GM11168 (cell line): ENCODE measurements around the gene CBARP.
"Not testable (repeated sequence)": the region's sequence is repeated elsewhere in the genome, so short reads cannot be mapped to it uniquely, and the experiment has no call there.

ENCODE experiments used
- in situ Hi-C: fragments of 300-500 bp; cut with MboI; formaldehyde crosslinking; loops from one replicate; pipeline ENCODE4 v1.12.0; 2022; ENCODE audit warnings: low sequenced_read_pairs; ENCODE audit not compliant: unreplicated experiment

The CBARP gene

DNA sequence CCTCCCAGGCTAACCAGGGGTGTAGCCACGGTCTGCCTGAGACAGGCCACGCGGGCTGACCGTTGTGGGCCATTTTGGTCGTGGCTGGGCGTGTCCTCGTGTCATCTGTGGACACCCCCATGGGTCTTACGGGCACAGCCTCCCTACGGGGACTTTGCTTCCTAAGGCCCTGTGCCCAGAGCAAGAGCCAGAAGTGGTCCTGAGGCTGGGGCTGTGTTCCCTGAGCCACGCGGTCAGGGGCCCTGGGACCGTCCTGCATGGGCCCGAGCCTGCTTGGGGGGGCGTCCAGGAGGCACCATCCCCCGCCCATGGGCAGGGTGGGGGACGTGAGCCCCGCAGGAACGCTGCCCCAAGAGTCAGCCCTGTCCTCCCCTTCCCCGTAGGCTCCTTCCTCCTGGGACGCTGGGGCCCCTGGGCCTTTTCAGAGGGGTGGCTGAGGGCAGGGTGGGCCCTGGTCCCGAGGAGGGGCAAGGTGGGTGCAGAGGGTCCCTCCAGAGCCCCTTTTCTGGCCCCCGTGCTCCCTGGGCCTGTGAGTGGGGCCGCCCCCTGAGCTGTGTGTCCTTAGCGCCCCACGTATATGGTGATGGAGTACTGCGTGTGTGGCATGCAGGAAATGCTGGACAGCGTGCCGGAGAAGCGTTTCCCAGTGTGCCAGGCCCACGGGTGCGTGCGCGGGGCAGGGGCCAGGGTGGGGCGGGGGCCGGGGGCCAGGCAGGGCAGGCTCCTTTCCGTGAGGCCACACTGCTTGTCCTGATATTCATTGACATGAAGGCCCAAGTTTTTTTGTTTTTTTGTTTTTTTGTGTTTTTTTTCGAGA lies 18.8 kb downstream of the CBARP start:
- in situ Hi-C loops: no loop called here

DNA sequence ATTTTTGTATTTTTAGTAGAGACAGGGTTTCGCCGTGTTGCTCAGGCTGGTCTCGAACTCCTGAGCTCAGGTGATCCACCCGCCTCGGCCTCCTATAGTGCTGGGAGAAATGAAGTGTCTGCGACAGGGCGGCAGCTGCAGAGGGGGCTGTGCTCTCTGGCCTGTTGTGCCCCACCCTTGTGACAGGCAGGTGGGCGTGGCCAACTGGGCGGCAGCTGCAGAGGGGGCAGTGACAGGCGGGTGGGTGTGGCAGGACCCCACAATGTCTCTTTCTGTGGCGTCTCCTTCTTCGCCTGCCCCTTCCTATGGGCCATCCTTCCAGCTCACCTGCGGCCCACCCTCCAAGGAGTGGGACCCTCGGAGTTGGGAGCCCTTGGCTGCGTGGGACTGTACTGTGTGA lies 20.4 kb downstream of the CBARP start:
- in situ Hi-C loops: no loop called here

DNA sequence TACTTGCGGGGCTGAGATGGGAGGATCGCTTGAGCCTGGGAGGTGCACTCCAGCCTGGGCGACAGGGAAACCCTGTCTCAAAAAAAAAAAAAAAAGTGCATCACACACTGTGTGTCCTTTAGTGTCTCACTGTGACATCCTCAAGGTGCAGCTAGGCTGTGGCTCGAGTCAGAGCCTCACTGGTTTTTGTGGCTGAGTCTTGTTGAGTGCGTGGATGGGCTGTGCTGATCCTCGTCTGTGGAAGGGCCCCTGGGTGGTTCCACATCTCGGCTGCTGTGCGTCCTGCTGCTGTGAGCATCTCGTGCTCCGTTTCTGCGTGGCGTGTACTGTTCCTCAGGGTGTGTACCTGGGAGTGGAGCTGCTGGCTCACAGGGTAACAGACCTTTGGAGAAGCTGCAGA lies 21.0 kb downstream of the CBARP start:
- in situ Hi-C loops: no loop called here

DNA sequence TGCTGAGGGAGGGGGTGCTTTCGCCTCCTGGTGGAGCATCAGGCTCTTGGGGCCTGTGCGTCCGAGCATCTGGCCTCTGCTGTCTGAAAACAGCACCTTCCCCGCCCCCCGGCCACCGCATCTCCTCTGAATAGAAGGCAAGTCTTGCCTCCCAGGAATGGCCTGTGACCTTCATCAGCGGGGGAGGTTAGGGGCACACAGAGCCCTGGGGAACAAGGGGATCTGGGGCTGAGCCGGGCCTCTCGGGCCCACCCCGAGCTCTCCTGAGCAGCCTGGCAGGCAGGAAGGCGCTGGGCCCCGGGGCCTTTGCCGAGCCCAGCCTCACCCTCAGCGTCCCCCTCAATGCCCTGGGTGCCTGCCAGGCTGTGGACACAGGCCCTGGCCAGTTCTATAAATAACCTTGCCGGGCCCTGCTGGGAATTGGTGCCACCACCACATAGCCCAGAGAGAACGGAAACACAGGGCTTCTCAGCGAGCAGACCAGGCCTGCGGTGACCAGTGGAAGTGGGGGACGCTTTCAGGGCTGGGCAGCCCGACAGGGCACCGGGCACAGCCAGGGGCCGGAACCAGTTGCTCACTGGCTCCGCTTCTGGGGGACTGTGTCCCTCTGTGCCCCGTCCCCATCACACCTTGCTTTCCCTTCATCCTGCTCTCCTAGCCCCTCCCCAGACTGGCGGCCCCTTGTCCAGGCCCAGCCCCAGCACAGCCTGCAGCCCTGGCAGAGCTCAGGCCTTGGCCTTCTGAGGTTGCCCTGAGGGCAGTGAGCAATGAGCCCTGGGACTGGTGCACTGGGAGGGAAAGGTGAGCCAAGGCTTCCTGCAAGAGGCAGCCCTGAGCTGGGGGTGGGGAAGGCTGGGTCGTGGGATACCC lies 22.7 kb downstream of the CBARP start:
- in situ Hi-C loops: no loop called here

DNA sequence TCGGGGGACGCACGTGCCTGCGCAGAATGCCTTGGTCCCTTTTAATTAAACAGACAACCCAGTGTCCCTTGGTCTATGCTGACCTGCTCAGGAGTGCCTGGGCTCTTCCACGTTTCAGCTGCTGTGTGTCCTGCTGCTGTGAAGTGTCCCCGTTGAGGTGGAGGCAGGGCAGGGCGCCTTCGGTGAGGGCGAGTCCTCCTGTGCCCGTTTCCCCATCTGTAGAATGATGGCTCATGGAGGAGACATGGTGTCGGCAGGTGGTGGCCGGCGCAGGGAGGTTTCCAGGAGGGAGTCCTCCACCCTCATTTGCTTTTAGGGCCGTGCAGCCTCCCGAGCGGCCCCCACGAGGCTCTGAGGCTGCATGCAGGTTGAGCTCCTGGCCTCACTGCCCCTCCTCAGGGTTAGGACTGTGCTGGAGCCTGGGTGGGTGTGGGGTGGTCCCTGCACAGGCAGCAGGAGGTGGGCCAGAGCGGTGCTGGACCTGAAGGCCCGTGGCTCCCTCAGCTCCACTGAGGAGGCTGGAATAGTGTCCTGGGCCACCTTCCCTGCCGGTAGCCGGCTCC lies 23.4 kb downstream of the CBARP start:
- in situ Hi-C loops: no loop called here

DNA sequence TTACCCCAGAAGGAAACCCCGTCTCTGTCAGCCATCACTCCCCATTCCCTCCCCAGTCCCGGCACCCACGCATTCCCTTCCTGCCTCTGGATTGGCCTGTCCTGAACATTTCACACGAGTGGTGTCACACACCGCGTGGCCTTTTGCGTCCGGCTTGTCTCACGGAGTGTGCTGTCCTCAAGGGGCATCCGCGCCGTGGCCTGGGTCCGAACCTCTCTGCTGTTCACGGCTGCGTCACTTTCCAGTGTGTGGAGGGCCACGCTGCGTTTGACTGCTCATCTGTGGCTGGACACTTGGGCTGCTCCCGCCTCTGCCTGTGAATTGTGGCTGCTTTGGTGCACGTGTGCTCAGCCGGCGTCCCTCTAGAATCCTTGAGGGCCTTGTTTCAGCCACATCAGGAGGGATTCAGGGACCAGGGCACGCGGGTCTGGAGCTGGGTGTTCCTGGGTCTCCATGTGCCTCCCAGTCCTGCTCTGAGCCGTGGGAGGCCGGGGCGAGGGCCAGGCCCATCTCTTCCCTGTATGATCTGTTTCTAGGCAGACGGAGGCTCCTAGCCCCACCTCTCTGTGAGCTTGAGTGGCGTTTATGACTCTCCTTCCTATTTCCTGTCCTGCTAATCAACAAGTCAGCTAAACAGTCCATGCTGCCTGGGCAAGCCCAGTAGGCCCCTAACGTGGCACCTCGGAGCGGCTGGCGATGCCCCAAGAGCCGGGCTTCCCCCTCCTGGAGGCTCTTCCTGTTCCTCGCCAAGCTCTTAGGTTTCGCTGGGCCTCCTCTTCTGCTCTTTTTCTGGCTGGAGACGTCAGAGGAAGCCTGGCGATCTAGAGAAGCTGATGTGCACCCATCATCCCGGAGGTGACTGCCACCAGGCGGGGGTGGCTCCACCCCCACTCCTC lies 24.2 kb downstream of the CBARP start:
- in situ Hi-C loops: no loop called here

DNA sequence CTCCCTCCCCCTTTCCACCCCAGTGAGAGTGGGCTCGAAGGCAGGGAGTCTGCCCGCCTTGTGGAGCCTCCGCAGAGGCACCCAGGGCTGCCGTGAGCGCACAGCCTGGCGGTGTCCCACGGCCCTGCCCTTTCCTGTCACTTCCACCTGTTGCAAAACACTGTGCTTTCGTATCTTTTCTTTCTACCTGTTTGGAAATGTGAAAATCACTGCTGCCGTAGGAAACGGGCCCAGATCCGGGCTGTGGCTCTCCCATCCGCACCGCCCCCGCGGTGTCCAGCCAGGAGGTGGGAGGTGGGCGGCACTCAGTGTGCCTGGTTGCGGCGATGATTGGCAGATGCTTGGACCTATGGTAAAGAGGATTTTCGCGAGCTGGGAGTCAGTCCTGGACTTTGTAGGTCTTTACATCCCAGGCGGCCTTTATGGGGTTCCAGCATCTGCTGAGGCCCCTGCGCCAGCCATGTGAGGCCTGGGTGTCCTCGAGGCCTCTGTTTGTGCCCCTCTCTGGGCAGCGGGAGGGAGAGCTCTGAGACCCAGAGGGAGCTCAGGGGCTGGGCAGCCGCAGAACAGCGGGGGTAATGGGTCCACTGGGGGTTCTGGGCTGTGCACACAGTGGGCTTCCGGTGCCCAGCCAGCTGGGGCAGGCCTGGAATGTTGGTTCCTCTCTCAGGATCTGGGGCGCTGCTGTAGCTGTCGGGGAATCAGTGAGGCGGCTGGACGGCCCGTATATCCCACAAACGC lies 26.1 kb downstream of the CBARP start:
- in situ Hi-C loops: no loop called here

DNA sequence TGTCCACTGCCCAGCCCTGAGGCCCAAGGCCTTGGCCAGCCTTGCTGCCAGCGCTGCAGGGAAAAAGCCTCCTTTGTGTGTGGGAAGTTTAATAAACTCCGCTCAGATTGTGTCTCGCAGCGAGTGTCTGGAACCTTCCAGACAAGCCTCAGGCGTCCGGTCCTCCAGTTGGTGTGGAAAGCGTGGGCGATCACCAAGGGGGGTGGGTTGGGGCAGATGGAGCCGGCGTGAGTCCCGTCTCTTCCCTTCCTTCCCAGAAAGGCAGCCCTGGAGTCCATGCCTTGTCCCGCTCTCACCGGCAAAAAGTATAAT lies 27.6 kb downstream of the CBARP start:
- in situ Hi-C loops: no loop called here

DNA sequence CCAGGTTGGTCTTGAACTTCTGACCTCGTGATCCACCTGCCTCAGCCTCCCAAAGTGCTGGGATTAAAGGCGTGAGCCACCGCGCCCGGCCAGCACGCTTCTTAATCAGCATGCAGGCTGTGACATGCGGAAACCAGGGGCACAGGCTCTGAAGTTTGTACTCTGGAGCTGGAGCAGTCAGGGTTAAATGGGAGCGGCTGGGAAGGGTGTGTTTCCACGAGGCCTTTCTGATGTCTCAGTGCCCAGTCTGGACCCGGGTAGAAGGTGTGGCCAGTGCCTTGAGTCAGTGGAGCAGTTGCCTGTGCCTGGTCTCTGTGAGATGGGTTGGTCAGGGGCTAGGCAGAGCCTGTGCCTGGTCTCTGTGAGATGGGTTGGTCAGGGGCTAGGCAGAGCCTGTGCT lies 29.0 kb downstream of the CBARP start:
- in situ Hi-C loops: not testable (repeated sequence)

DNA sequence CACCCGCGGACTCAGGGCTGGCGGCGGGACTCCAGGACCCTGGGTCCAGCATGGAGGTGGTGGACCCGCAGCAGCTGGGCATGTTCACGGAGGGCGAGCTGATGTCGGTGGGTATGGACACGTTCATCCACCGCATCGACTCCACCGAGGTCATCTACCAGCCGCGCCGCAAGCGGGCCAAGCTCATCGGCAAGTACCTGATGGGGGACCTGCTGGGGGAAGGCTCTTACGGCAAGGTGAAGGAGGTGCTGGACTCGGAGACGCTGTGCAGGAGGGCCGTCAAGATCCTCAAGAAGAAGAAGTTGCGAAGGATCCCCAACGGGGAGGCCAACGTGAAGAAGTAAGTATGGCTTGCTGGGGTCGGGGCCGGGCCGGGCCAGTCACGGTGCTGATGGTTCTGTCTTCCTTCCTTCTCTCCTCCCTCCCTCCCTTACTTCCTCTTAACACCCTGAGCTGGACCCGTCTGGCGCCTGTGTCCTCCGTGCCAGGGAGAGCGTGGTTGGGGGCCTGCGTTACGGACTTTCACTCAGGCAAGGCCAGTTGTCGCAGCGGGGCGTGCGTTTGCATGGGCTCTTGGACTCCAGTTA lies 30.8 kb downstream of the CBARP start:
- in situ Hi-C loops: no loop called here

DNA sequence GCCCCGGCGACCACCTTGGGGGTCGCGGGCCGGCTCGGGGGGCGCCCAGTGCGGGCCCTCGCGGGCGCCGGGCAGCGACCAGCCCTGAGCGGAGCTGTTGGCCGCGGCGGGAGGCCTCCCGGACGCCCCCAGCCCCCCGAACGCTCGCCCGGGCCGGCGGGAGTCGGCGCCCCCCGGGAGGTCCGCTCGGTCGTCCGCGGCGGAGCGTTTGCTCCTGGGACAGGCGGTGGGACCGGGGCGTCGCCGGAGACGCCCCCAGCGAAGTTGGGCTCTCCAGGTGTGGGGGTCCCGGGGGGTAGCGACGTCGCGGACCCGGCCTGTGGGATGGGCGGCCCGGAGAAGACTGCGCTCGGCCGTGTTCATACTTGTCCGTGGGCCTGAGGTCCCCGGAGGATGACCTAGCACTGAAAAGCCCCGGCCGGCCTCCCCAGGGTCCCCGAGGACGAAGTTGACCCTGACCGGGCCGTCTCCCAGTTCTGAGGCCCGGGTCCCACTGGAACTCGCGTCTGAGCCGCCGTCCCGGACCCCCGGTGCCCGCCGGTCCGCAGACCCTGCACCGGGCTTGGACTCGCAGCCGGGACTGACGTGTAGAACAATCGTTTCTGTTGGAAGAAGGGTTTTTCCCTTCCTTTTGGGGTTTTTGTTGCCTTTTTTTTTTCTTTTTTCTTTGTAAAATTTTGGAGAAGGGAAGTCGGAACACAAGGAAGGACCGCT lies 31.5 kb downstream of the CBARP start:
- in situ Hi-C loops: no loop called here

DNA sequence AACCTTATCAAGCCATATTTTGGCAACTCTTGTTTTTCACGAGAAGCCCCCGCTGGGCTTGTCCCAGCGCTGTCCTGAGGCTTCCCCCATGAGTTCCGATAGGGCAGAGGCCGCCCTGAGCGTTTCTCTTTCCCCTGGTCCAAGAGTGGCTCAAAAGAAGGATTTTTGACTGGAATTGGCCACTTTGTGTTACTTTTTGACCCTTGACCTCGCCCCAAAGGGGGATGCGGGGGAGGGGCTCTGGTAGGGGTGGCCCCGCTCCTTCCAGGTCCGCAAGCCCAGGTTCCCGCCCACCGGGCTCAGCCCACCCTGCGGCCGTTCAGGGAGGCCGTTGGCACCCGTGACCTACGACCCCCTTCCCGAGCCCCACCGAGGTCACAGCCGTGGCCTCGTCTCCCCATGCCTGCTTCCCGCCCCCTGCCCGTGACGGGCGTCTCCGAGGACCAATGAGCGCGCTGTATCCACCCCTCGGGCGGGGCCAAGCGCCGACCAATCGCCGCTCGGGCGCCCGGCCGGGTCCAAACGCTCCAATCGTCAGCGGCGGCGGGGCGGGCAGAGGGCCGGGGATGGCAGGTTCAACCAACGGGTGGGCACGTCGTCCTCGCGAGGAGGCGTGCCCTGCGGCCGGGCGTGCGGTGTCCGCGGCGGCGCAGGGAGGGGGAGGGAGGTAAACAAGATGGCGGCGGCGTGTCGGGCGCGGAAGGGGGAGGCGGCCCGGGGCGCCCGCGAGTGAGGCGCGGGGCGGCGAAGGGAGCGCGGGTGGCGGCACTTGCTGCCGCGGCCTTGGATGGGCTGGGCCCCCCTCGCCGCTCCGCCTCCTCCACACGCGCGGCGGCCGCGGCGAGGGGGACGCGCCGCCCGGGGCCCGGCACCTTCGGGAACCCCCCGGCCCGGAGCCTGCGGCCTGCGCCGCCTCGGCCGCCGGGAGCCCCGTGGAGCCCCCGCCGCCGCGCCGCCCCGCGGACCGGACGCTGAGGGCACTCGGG lies 32.4 kb downstream of the CBARP start, which contains the start of gene STK11:
Gene STK11, plus strand, starts transcription at position 665 of the 986 bp plus-strand sequence. CDS start 1,136 bp downstream, outside the sequence.
- in situ Hi-C loops: no loop called here

DNA sequence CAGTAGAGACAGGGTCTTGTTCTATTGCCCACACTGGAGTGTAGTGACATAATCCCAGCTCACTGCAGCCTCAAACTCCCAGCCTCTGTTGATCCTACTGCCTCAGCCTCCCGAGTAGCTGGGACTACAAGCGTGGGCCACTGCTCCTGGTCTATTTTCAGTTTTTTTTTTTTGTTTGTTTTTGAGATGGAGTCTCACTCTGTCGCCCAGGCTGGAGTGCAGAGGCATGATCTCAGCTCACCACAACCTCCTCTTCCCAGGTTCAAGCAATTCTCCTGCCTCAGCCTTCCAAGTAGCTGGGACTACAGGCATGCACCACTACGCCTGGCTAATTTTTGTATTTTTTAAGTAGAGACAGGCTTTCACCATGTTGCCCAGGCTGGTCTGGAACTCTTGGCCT lies 37.2 kb downstream of the CBARP start:
- in situ Hi-C loops: loop anchor here (5.0 kb wide), 1 partner anchor 83 kb away; no protein-coding TSS in a partner anchor

DNA sequence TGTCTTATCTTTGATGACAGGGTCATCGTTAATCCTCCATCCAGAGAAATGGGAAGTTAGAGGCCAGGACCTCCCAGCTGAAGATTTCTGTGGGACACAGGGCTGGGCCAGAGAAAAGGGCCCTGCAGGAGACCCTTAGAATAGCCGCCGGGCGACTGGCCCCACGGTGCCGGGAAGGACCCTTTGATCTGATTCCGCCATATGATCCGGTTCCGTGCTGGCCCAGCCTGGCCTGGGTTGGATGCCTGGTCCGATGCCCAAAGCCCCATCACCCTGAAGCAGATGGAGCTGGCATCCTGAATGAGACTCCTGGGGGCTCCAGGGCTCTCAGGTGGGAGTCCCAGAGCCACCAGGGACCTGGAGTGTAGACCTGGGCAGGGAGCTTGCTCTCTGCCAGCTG lies 38.3 kb downstream of the CBARP start:
- in situ Hi-C loops: no loop called here

DNA sequence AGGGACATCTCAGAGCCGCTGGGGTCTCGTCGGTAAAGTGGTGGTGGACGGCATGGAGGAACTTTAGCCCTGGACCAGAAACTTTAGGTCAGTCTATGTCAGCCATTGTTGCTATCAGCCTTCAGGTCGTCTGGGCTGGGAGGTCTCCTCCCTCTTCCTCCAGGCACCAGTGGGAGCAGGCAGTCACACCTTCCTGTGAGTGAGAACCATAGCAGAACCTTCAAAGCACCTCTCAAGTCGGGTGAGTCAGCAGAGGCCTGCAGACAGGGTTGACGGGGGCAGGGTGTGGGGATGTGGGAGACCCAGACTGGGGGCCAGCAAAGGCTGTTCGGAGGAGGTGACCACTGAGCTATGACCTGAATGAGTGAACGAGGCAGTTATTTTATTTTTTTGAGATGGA lies 48.4 kb downstream of the CBARP start:
- in situ Hi-C loops: loop anchor here (10.0 kb wide), 1 partner anchor 75 kb away; no protein-coding TSS in a partner anchor

DNA sequence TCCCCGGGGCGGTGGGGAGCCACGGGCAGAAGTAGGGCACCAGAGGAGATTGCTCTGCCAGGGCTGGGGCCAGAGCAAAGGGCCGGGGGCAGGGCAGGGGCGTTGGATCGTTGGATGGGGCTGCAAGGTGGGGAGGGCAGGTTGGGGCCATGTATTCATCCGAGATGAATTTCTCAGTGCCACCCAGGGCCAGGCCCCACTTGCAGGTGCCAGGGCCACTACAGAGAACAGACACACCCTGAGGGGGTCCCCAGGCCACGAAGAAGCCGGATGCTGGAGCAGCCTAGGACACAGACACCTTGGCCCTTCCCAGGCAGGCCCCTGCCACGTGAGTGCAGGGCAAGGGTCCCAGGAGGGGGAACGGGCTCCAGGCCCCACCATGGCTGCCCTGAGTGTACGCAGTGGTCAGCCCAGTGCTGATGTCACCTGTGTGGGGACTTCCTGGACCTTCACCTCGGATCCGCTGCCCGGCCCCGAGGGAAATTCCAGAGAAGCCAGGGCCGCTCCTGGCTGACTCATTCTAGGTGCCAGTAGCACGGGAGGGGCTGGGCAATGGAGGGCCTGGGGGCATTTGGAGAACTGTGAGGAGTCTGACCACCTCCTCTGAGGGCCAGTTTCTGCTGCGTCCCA lies 54.1 kb downstream of the CBARP start:
- in situ Hi-C loops: loop anchor here (10.0 kb wide), 1 partner anchor 69 kb away; no protein-coding TSS in a partner anchor

DNA sequence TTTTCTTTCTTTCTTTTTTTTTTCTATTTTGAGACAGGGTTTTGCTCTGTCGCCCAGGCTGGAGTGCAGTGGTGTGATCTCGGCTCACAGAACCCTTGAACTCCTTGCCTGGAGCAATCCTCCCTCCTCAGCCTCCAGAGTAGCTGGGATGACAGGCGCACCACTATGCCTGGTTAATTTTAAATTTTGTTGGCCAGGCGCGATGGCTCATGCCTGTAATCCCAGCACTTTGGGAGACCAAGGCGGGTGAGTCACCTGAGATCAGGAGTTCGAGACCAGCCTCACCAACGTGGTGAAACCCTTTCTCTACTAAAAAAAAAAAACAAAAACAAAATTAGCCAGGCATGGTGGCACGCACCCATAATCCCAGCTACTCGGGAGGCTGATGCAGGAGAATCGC lies 55.1 kb downstream of the CBARP start:
- in situ Hi-C loops: loop anchor here (10.0 kb wide), 1 partner anchor 68 kb away; no protein-coding TSS in a partner anchor
